GM12874 (cell line): Measurements from ENCODE around the gene PNN.

ENCODE experiments used
- TF ChIP-seq, protein P1 (sequence below): IDR thresholded peaks from 2 replicates; pipeline ENCODE4 v1.5.1; 2011; ENCODE audit warnings: low read depth, mild to moderate bottlenecking, control low read depth, low read length, moderate library complexity; ENCODE audit not compliant: insufficient read depth

Gene PNN

DNA sequence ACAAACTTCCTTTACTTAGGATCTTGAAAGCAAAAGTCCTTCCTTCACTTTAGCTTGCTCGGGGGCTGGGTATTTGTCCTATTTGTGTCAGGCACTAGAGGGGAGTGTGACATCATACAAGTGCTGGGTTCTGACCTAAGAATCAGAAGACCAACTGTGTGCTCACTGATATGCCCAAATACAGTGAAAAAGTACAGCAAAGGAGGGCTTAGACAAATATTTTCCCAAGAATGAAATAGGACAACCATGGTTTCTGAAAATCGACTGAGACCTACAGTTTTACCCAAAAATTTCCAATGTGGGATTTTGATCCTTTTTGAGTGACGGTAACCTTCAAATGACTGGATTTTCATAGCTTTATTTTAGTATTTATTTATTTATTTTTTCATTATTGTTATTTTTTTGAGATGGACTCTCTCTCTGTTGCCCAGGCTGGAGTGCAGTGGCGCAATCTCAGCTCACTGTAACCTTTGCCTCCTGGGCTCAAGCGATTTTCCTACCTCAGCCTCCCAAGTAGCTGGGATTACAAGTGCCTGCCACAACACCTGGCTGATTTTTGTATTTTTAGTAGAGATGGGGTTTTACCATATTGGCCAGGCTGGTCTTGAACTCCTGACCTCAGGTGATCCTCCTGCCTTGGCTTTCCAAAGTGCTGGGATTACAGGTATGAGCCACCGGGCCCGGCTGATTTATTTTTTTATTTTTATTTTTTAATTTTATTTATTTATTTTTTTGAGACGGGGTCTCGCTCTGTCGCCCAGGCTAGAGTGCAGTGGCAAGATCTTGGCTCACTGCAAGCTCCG, 56.9 kb downstream of the PNN start:
- TF ChIP-seq, protein P1, sequence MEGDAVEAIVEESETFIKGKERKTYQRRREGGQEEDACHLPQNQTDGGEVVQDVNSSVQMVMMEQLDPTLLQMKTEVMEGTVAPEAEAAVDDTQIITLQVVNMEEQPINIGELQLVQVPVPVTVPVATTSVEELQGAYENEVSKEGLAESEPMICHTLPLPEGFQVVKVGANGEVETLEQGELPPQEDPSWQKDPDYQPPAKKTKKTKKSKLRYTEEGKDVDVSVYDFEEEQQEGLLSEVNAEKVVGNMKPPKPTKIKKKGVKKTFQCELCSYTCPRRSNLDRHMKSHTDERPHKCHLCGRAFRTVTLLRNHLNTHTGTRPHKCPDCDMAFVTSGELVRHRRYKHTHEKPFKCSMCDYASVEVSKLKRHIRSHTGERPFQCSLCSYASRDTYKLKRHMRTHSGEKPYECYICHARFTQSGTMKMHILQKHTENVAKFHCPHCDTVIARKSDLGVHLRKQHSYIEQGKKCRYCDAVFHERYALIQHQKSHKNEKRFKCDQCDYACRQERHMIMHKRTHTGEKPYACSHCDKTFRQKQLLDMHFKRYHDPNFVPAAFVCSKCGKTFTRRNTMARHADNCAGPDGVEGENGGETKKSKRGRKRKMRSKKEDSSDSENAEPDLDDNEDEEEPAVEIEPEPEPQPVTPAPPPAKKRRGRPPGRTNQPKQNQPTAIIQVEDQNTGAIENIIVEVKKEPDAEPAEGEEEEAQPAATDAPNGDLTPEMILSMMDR = peak; percentile 32; the same call in 1 of the 2 replicates
